Astrocyte of the hippocampus (primary cell): ENCODE data around the gene PDGFC.
"Not testable (repeated sequence)": the region's sequence is repeated elsewhere in the genome, so short reads cannot be mapped to it uniquely, and the experiment has no call there.

Source experiments
- DNase-seq: peaks from one replicate; pipeline ENCODE4 v3.0.0; 2011; ENCODE audit warnings: low read depth, low spot score

PDGFC gene

GRCh38 chr4:156952078-156952759, 19.4 kb downstream of the PDGFC start:
- DNase-seq: no peak

GRCh38 chr4:156950948-156951347, 20.7 kb downstream of the PDGFC start:
- no peak for DNase-seq

- no peak for DNase-seq
Observed at GRCh38 chr4:156950090-156950489, 21.5 kb downstream of the PDGFC start.

GRCh38 chr4:156949373-156949814, 22.2 kb downstream of the PDGFC start:
- DNase-seq: peak; percentile 75

- DNase-seq: no peak
Observed at GRCh38 chr4:156948738-156949137, 22.9 kb downstream of the PDGFC start.

GRCh38 chr4:156948133-156948532, 23.5 kb downstream of the PDGFC start:
- peak; percentile 45 for DNase-seq

GRCh38 chr4:156946516-156947424, 24.8 kb downstream of the PDGFC start:
- DNase-seq: peak; percentile 87

GRCh38 chr4:156945532-156945931, 26.1 kb downstream of the PDGFC start:
- peak; percentile 58 for DNase-seq

GRCh38 chr4:156942991-156943390, 28.6 kb downstream of the PDGFC start:
- DNase-seq: no peak

GRCh38 chr4:156941940-156942548, 29.6 kb downstream of the PDGFC start:
- DNase-seq: peak; percentile 94

- no peak for DNase-seq
Observed at GRCh38 chr4:156939801-156940200, 31.8 kb downstream of the PDGFC start.

- DNase-seq: no peak
Observed at GRCh38 chr4:156939139-156939538, 32.5 kb downstream of the PDGFC start.

- no peak for DNase-seq
Observed at GRCh38 chr4:156934259-156934635, 37.4 kb downstream of the PDGFC start.

- DNase-seq: peak; percentile 45
Observed at GRCh38 chr4:156933633-156934258, 37.9 kb downstream of the PDGFC start.

GRCh38 chr4:156932360-156932759, 39.2 kb downstream of the PDGFC start:
- not testable (repeated sequence) for DNase-seq

GRCh38 chr4:156931267-156931666, 40.3 kb downstream of the PDGFC start:
- DNase-seq: peak; percentile 83

- DNase-seq: no peak
Observed at GRCh38 chr4:156929386-156930105, 42.1 kb downstream of the PDGFC start.

GRCh38 chr4:156924774-156925315, 46.8 kb downstream of the PDGFC start:
- DNase-seq: no peak

- no peak for DNase-seq
Observed at GRCh38 chr4:156923525-156923924, 48.1 kb downstream of the PDGFC start.

GRCh38 chr4:156915221-156915620, 56.4 kb downstream of the PDGFC start:
- DNase-seq: no peak

GRCh38 chr4:156913234-156913633, 58.4 kb downstream of the PDGFC start:
- no peak for DNase-seq
